Endothelial cell of umbilical vein (primary cell): ENCODE results near the gene CA4. TPM values are rescaled to one million over a fixed set of nuclear protein-coding genes. Genes with fewer than 3 reads are reported as not detected.
"Not testable (repeated sequence)": the region's sequence is repeated elsewhere in the genome, so short reads cannot be mapped to it uniquely, and the experiment has no call there.

Experiments
- BruUV-seq: library from RNA; stranded (reverse); fragments of 400-500 nt; replicated peaks from 2 replicates; lab custom pipeline; 2021; lab: Mats Ljungman, UMichigan
- CTCF ChIA-PET: fragments of 300-600, 350-600 bp; sonication (Branson Sonifier 250); formaldehyde crosslinking; loops from one replicate; lab custom pipeline; 2021; ENCODE audit warnings: antibody characterized with exemption, inconsistent platforms; lab: Charles Lee
- POLR2A ChIA-PET: fragments of 300-600, 350-600 bp; sonication (Branson Sonifier 250); formaldehyde crosslinking; loops from one replicate; lab custom pipeline; 2021; ENCODE audit warnings: antibody characterized with exemption, inconsistent platforms; lab: Charles Lee
- DNase-seq: peaks from one replicate; pipeline ENCODE4 v3.0.0-alpha.2; 2011; ENCODE audit warnings: low read depth, low spot score
- FAIRE-seq: peaks from 2 replicates; lab custom pipeline; 2011; peaks lifted over from hg19 to GRCh38; lab: Jason Lieb, UNC
- H2AFZ ChIP-seq: 2 replicates; pipeline ENCODE4 v1.6.0; 2012; ENCODE audit warnings: low read depth, low read length, control low read depth, inconsistent platforms
- H3K27ac ChIP-seq: 2 replicates; pipeline ENCODE4 v1.5.1; 2011; ENCODE audit warnings: low read depth, mild to moderate bottlenecking, control low read depth, low read length, moderate library complexity; ENCODE audit not compliant: insufficient read depth
- H3K27me3 ChIP-seq, 2 experiments: 2 replicates each; pipeline versions ENCODE4 v1.6.0 to v1.6.1; 2011; ENCODE audit warnings: low read length in 2 of 2, mixed read lengths in 1 of 2; ENCODE audit not compliant: control insufficient read depth in 2 of 2, insufficient read depth in 2 of 2
- H3K36me3 ChIP-seq, 2 experiments: 2 replicates in 1 of 2; 3 replicates in 1 of 2; pipeline ENCODE4 v1.5.1; 2011; ENCODE audit warnings: low read length in 2 of 2, mild to moderate bottlenecking in 1 of 2, moderate library complexity in 1 of 2; ENCODE audit not compliant: control insufficient read depth in 2 of 2, insufficient read depth in 2 of 2; ENCODE audit errors: extremely low read depth in 1 of 2
- H3K4me1 ChIP-seq: 3 replicates; pipeline ENCODE4 v1.5.1; 2011; ENCODE audit warnings: mild to moderate bottlenecking, low read length; ENCODE audit not compliant: control insufficient read depth, insufficient read depth; ENCODE audit errors: extremely low read depth
- H3K4me2 ChIP-seq: 2 replicates; pipeline ENCODE4 v1.6.1; 2011; ENCODE audit warnings: low read length, control low read depth, mixed read lengths; ENCODE audit not compliant: insufficient read depth
- H3K4me3 ChIP-seq, 3 experiments: fragments of 200-600 bp in 1 of 3; sonication (generic), shearing (Covaris generic) in 1 of 3; replicated peaks in 1 of 3; 2 replicates each; pipeline ENCODE4 v1.5.1; 2011 to 2016; ENCODE audit warnings: control low read depth in 3 of 3, low read length in 3 of 3, mild to moderate bottlenecking in 2 of 3, inconsistent platforms in 1 of 3, low read depth in 1 of 3, moderate library complexity in 1 of 3; ENCODE audit not compliant: insufficient read depth in 1 of 3
- H3K79me2 ChIP-seq: 2 replicates; pipeline ENCODE4 v1.6.0; 2012; ENCODE audit warnings: low read length, inconsistent platforms; ENCODE audit not compliant: control insufficient read depth, insufficient read depth
- H3K9ac ChIP-seq: replicated peaks from 2 replicates; pipeline ENCODE3; 2011; ENCODE audit warnings: low read length, control low read depth; ENCODE audit not compliant: insufficient read depth; ENCODE audit errors: extremely low read depth
- H3K9me1 ChIP-seq: replicated peaks from 3 replicates; pipeline ENCODE4 v1.6.0; 2011; ENCODE audit warnings: mild to moderate bottlenecking, low read length; ENCODE audit not compliant: control insufficient read depth, insufficient read depth; ENCODE audit errors: extremely low read depth
- H3K9me3 ChIP-seq: replicated peaks from 2 replicates; pipeline ENCODE4 v1.5.1; 2012; ENCODE audit warnings: low read length, inconsistent platforms; ENCODE audit not compliant: control insufficient read depth, insufficient read depth
- H4K20me1 ChIP-seq: replicated peaks from 2 replicates; pipeline ENCODE3; 2011; ENCODE audit warnings: mild to moderate bottlenecking, low read length; ENCODE audit not compliant: control insufficient read depth, insufficient read depth; ENCODE audit errors: extremely low read depth
- EZH2 ChIP-seq: IDR thresholded peaks from 2 replicates; pipeline ENCODE4 v1.6.1; 2012; ENCODE audit warnings: borderline replicate concordance, low read depth, mild to moderate bottlenecking, moderate library complexity, low read length, inconsistent platforms; ENCODE audit not compliant: severe bottlenecking
- FOS ChIP-seq: IDR thresholded peaks from 2 replicates; pipeline ENCODE4 v1.6.1; 2011; ENCODE audit warnings: mild to moderate bottlenecking, low read length, moderate library complexity, borderline replicate concordance; ENCODE audit not compliant: insufficient read depth
- GATA2 ChIP-seq: IDR thresholded peaks from 2 replicates; pipeline ENCODE4 v1.7.0; 2011; ENCODE audit warnings: low read depth, mild to moderate bottlenecking, moderate library complexity, mixed read lengths, low read length; ENCODE audit not compliant: insufficient read length, insufficient read depth
- JUN ChIP-seq: IDR thresholded peaks from 2 replicates; pipeline ENCODE4 v1.6.1; 2011; ENCODE audit warnings: borderline replicate concordance, low read depth; ENCODE audit not compliant: insufficient read length, insufficient read depth
- MYC ChIP-seq: IDR thresholded peaks from one replicate; pipeline ENCODE4 v1.6.1; 2011; ENCODE audit warnings: mild to moderate bottlenecking, low read depth, low read length
- POLR2A ChIP-seq: IDR thresholded peaks from 2 replicates; pipeline ENCODE4 v1.6.1; 2012; ENCODE audit warnings: low read depth, mild to moderate bottlenecking, control low read depth, low read length
- POLR2AphosphoS5 ChIP-seq: IDR thresholded peaks from 2 replicates; pipeline ENCODE4 v1.6.1; 2012; ENCODE audit warnings: low read depth, mild to moderate bottlenecking, control low read depth, low read length, moderate library complexity; ENCODE audit not compliant: insufficient read depth
- dilution Hi-C: fragments of 300-500 bp; cut with MboI; formaldehyde crosslinking; loops from one replicate; pipeline ENCODE4 v1.15.0; 2019; ENCODE audit warnings: low sequenced_read_pairs; ENCODE audit not compliant: extremely low pct_ligation_motif_present
- intact Hi-C: fragments of 100-400 bp; cut with micrococcal nuclease; formaldehyde crosslinking; loops from one replicate; pipeline ENCODE4 v1.10.0; 2022
- polyA plus RNA-seq, 4 experiments: library from polyadenylated mRNA; depleted of rRNA in 3 of 4; stranded (reverse) in 3 of 4; unstranded in 1 of 4; fragments of >200 nt; gene quantifications; 2 replicates each; pipeline versions ENCODE4 v1.2.1 to v1.2.3, GENCODE V29; 2011 to 2012; ENCODE audit warnings: missing spikeins in 1 of 4
- total RNA-seq: library from RNA; stranded (reverse); gene quantifications from 2 replicates; pipeline ENCODE4 v1.2.3, GENCODE V29; 2021
- TF ChIP-seq, protein P1 (sequence below): IDR thresholded peaks from 2 replicates; pipeline ENCODE4 v1.6.1; 2011; ENCODE audit not compliant: insufficient read depth, insufficient read length
- TF ChIP-seq, protein P2 (sequence below), 2 donors: IDR thresholded peaks; 1 replicate in 1 of 2; 2 replicates in 1 of 2; pipeline ENCODE4 v1.5.1; 2011; ENCODE audit warnings: low read length in 2 of 2, mild to moderate bottlenecking in 2 of 2, moderate library complexity in 2 of 2, control low read depth in 1 of 2, inconsistent platforms in 1 of 2, low read depth in 1 of 2; ENCODE audit not compliant: insufficient read depth in 1 of 2; ENCODE audit errors: extremely low read depth in 1 of 2

The CA4 gene
- total and polyA plus RNA-seq, 2 donors (not counting 3 experiments of a cell fraction or from before 2014, with no cell fraction given) = 0.17 to 0.29 TPM

- no peaks in the 10 kb centered on the region for H3K9me3 ChIP-seq
- no peak overlapping the region for H3K4me3 ChIP-seq
- ChIA-PET POLR2A (no interaction called here), CTCF (no interaction called here)
- no peak for FAIRE-seq
- no TSS peak for BruUV-seq
- H3K36me3 ChIP-seq = peaks cover 3 to 15% of the 10 kb centered on the region in 2 experiments
- TF ChIP-seq GATA2 (no peak), JUN (no peak), POLR2A (no peak), EZH2 (no peak), POLR2AphosphoS5 (no peak), FOS (no peak), MYC (no peak)
- TF ChIP-seq, protein P1, sequence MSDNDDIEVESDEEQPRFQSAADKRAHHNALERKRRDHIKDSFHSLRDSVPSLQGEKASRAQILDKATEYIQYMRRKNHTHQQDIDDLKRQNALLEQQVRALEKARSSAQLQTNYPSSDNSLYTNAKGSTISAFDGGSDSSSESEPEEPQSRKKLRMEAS = no peak
- TF ChIP-seq, protein P2, sequence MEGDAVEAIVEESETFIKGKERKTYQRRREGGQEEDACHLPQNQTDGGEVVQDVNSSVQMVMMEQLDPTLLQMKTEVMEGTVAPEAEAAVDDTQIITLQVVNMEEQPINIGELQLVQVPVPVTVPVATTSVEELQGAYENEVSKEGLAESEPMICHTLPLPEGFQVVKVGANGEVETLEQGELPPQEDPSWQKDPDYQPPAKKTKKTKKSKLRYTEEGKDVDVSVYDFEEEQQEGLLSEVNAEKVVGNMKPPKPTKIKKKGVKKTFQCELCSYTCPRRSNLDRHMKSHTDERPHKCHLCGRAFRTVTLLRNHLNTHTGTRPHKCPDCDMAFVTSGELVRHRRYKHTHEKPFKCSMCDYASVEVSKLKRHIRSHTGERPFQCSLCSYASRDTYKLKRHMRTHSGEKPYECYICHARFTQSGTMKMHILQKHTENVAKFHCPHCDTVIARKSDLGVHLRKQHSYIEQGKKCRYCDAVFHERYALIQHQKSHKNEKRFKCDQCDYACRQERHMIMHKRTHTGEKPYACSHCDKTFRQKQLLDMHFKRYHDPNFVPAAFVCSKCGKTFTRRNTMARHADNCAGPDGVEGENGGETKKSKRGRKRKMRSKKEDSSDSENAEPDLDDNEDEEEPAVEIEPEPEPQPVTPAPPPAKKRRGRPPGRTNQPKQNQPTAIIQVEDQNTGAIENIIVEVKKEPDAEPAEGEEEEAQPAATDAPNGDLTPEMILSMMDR (IDR thresholded peaks at IDR 0.05; ENCODE audit: extremely low read depth in 1 of 2, insufficient read depth in 1 of 2, low read depth in 1 of 2, low read length in 2 of 2) = no peak
- no peaks in the 10 kb centered on the region for H3K4me1 ChIP-seq
- no peaks in the 10 kb centered on the region for H4K20me1 ChIP-seq
- dilution Hi-C loops = no loop called here
- H3K4me2 ChIP-seq = no peak overlapping the region
- H3K9me1 ChIP-seq = no peaks in the 10 kb centered on the region
- DNase-seq = no peak
- no peak overlapping the region for H3K9ac ChIP-seq
- H2AFZ ChIP-seq = no peak overlapping the region
- no peak overlapping the region for H3K27ac ChIP-seq
- intact Hi-C loops = no loop called here
- H3K27me3 ChIP-seq = no peaks in the 10 kb centered on the region
- no peaks in the 10 kb centered on the region for H3K79me2 ChIP-seq
Measured at GRCh38 chr17:60188759-60189158, 39.0 kb downstream of the CA4 start.

DNA sequence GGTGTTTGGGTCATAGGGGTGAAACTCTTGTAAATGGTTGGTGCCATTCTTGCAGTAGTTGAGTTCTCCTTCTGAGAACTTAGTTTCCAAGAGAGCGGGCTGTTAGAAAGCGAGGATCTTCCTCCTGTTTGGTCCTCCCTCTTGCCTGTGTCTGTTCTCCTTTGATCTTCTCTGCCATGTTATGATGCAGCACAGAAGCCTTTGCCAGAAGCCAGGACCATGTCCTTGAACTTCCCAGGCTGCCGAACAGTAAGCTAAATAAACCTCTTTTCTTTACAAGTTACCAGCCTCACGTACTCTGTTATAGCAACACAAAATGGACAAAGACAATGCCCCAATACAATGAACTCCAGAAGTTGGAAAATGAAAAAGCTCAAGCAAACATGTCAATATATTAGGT lies 40.3 kb downstream of the CA4 start:
- H3K4me1 ChIP-seq, H3K4me3 ChIP-seq, H3K9me3 ChIP-seq, H2AFZ ChIP-seq, DNase-seq, H3K4me2 ChIP-seq, H3K79me2 ChIP-seq, BruUV-seq, dilution Hi-C loops, POLR2A ChIA-PET, H3K27ac ChIP-seq, intact Hi-C loops, H3K9me1 ChIP-seq, FAIRE-seq, H3K27me3 ChIP-seq, H4K20me1 ChIP-seq, H3K9ac ChIP-seq: not testable (repeated sequence)
- peaks cover 4 to 13% of the 10 kb centered on the region in 2 experiments for H3K36me3 ChIP-seq
- CTCF ChIA-PET = interaction anchor here (0.6 kb wide), 1 partner anchor 114 kb away, joined by 3 read pairs; no protein-coding TSS in a partner anchor

- H3K27ac ChIP-seq, H3K9me3 ChIP-seq, H3K4me2 ChIP-seq, intact Hi-C loops, H3K9me1 ChIP-seq, dilution Hi-C loops, H4K20me1 ChIP-seq, H3K4me1 ChIP-seq, POLR2A ChIA-PET, H3K27me3 ChIP-seq, DNase-seq, H3K79me2 ChIP-seq, BruUV-seq, FAIRE-seq, H3K9ac ChIP-seq, H2AFZ ChIP-seq, H3K4me3 ChIP-seq: not testable (repeated sequence)
- CTCF ChIA-PET = interaction anchor here (1.4 kb wide), 1 partner anchor 51 kb away, joined by 5 read pairs; no protein-coding TSS in a partner anchor
- H3K36me3 ChIP-seq = peaks cover 4 to 11% of the 10 kb centered on the region in 2 experiments
Measured at GRCh38 chr17:60193032-60193431, 43.3 kb downstream of the CA4 start.
